Osteocyte (in vitro differentiated cells): ENCODE data around the gene FMOD. TPM values are rescaled to one million over a fixed set of nuclear protein-coding genes. Genes with fewer than 3 reads are reported as not detected.

Experiments used
- DNase-seq: peaks from one replicate; pipeline ENCODE4 v3.0.0; 2021; ENCODE audit warnings: mixed read lengths; ENCODE audit not compliant: unreplicated experiment; ENCODE audit errors: extremely low spot score
- H3K27ac Mint-ChIP-seq: one replicate; pipeline ENCODE4 v1.8.0; 2021; ENCODE audit warnings: mild to moderate bottlenecking, mixed read lengths; ENCODE audit not compliant: unreplicated experiment
- H3K27me3 Mint-ChIP-seq: one replicate; pipeline ENCODE4 v1.8.0; 2021; ENCODE audit warnings: mixed read lengths; ENCODE audit not compliant: unreplicated experiment
- H3K36me3 Mint-ChIP-seq: one replicate; pipeline ENCODE4 v1.8.0; 2021; ENCODE audit warnings: mixed read lengths; ENCODE audit not compliant: unreplicated experiment
- H3K4me1 Mint-ChIP-seq: one replicate; pipeline ENCODE4 v1.8.0; 2021; ENCODE audit warnings: mixed read lengths; ENCODE audit not compliant: unreplicated experiment
- H3K4me3 Mint-ChIP-seq: one replicate; pipeline ENCODE4 v1.8.0; 2021; ENCODE audit warnings: mild to moderate bottlenecking, moderate library complexity, mixed read lengths; ENCODE audit not compliant: unreplicated experiment
- H3K9me3 Mint-ChIP-seq: one replicate; pipeline ENCODE4 v1.8.0; 2021; ENCODE audit warnings: mixed read lengths; ENCODE audit not compliant: unreplicated experiment
- total RNA-seq: library from RNA; stranded (reverse); gene quantifications from 2 replicates; pipeline ENCODE4 v1.2.1, GENCODE V29; 2021
- TF ChIP-seq, protein P1 (sequence below): fragments of 200-600 bp; sonication (generic); IDR thresholded peaks from 2 replicates; pipeline ENCODE4 v1.5.0; 2021; ENCODE audit warnings: antibody characterized with exemption, mild to moderate bottlenecking, moderate library complexity

FMOD gene
- total RNA-seq, 1 donor from 2014 or later: not detected

GRCh38 chr1:203323587-203323986, 27.3 kb downstream of the FMOD start:
- H3K27ac Mint-ChIP-seq: no peak overlapping the region
- no peak overlapping the region for H3K4me3 Mint-ChIP-seq

GRCh38 chr1:203322500-203323179, 28.3 kb downstream of the FMOD start:
- Mint-ChIP-seq H3K27me3 (peaks cover 64% of the 10 kb centered on the region), H3K4me3 (no peak overlapping the region), H3K27ac (no peak overlapping the region), H3K36me3 (no peaks in the 10 kb centered on the region), H3K4me1 (peaks cover 21% of the 10 kb centered on the region), H3K9me3 (no peaks in the 10 kb centered on the region)
- TF ChIP-seq, protein P1, sequence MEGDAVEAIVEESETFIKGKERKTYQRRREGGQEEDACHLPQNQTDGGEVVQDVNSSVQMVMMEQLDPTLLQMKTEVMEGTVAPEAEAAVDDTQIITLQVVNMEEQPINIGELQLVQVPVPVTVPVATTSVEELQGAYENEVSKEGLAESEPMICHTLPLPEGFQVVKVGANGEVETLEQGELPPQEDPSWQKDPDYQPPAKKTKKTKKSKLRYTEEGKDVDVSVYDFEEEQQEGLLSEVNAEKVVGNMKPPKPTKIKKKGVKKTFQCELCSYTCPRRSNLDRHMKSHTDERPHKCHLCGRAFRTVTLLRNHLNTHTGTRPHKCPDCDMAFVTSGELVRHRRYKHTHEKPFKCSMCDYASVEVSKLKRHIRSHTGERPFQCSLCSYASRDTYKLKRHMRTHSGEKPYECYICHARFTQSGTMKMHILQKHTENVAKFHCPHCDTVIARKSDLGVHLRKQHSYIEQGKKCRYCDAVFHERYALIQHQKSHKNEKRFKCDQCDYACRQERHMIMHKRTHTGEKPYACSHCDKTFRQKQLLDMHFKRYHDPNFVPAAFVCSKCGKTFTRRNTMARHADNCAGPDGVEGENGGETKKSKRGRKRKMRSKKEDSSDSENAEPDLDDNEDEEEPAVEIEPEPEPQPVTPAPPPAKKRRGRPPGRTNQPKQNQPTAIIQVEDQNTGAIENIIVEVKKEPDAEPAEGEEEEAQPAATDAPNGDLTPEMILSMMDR: no peak
- DNase-seq: no peak

More at GRCh38 chr1:203323587-203323986, 27.3 kb downstream of the FMOD start:
- no peak for DNase-seq
- Mint-ChIP-seq H3K27me3 (peaks cover 57% of the 10 kb centered on the region), H3K4me1 (peaks cover 25% of the 10 kb centered on the region), H3K9me3 (no peaks in the 10 kb centered on the region), H3K36me3 (no peaks in the 10 kb centered on the region)
- TF ChIP-seq, protein P1: no peak

DNA sequence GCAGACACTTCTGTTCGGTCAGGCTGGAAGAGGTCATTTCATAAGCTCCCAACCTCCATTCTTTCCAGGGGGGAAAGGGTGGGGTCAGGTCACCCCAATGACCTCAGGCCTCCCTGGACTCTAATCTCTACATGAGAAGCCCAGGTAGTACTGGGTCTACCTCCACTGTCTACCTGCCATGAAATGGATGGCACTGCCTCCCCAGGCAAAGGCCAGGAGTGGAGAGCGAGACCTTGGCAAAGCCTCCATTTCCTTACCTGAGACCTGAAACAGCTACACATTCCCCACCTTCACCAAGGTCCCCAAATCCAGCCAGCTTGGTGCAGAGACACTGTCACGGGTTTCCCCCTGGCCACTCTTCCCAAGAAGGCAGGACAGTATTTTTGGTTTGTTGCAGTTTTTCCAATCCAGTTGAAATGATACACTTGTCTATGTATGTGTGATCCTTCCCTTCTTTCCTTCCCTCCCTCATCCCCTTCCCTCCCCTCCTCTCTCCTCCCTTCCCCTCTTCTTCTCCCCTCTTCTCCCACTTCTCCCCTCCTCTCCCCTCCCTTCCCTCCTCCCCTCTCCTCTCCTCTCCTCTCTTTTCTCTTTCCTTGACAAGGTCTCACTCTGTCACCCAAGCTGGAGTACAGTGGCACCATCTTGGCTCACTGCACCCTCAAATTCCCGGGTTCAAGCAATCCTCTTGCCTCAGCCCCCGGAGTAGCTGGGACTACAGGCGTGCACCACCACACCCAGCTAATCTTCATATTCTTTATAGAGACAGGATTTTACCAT, 29.5 kb downstream of the FMOD start:
- Mint-ChIP-seq H3K36me3 (no peaks in the 10 kb centered on the region), H3K4me1 (peaks cover 19% of the 10 kb centered on the region), H3K27me3 (peaks cover 70% of the 10 kb centered on the region), H3K27ac (no peak overlapping the region), H3K9me3 (no peaks in the 10 kb centered on the region), H3K4me3 (no peak overlapping the region)
- DNase-seq: no peak
- TF ChIP-seq, protein P1: no peak

DNA sequence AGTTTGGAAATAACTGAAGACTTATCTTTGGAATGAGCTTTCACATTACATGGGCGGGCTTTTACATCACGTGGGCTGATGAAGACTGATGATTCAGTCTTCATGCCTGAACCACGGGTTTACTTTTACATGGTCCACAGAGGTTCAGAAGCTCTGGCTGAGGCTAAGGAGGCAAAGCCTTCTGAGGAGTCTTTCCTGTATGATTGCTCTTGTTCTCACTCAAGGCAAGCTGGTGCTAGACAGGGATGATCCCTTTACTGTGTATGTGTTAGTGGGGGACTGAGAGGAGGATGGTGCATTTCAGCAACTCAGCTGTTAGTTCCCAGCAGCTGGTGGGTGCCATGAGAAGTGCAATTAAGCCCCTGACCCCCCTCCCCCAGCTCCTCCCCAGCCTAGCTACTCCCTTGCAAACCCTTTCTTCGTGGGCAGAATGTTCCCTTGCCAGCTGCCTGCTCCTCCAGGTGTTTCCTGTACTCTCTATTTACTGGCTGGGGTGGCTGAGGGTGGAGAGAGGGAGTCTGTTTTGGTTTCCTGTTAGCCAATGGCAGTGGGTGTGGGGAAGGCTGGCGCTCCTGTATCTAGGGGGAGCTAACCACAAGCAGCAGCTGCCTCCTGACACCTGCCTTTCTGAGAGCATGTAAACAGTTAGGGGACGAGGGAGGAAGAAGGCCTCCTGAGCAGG, 30.2 kb downstream of the FMOD start:
- TF ChIP-seq, protein P1: no peak
- H3K27me3 Mint-ChIP-seq: peaks cover 64% of the 10 kb centered on the region

DNA sequence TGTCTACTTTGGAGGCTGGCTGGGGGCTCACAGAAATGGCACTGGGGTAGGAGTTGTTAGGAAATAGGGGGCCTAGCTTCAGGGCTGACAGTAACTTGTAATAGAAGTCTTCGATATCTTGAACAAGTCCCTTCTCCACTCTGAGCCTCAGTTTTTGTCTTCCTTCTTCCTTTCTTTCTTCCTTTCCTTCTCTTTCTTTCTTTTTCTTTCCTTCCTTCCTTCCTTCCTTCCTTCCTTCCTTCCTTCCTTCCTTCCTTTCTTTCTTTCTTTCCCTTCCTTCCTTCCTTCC, 32.7 kb downstream of the FMOD start:
- TF ChIP-seq, protein P1: no peak

More for the DNA sequence above, 30.2 kb downstream of the FMOD start:
- Mint-ChIP-seq H3K36me3 (no peaks in the 10 kb centered on the region), H3K4me1 (peaks cover 19% of the 10 kb centered on the region), H3K9me3 (no peaks in the 10 kb centered on the region), H3K27ac (no peak overlapping the region), H3K4me3 (no peak overlapping the region)
- no peak for DNase-seq

More for the DNA sequence above, 32.7 kb downstream of the FMOD start:
- Mint-ChIP-seq H3K27me3 (peaks cover 47% of the 10 kb centered on the region), H3K4me1 (peaks cover 11% of the 10 kb centered on the region), H3K36me3 (peaks cover 2% of the 10 kb centered on the region), H3K9me3 (no peaks in the 10 kb centered on the region), H3K27ac (no peak overlapping the region), H3K4me3 (no peak overlapping the region)
- no peak for DNase-seq
